ENCODE data around the gene KLHL20.
A peak's percentile ranks its signal among the peaks of the same experiment; 100 is the strongest.
"Not testable (repeated sequence)": the region's sequence is repeated elsewhere in the genome, so short reads cannot be mapped to it uniquely, and the experiment has no call there.

The KLHL20 gene, protein sequence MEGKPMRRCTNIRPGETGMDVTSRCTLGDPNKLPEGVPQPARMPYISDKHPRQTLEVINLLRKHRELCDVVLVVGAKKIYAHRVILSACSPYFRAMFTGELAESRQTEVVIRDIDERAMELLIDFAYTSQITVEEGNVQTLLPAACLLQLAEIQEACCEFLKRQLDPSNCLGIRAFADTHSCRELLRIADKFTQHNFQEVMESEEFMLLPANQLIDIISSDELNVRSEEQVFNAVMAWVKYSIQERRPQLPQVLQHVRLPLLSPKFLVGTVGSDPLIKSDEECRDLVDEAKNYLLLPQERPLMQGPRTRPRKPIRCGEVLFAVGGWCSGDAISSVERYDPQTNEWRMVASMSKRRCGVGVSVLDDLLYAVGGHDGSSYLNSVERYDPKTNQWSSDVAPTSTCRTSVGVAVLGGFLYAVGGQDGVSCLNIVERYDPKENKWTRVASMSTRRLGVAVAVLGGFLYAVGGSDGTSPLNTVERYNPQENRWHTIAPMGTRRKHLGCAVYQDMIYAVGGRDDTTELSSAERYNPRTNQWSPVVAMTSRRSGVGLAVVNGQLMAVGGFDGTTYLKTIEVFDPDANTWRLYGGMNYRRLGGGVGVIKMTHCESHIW

DNA sequence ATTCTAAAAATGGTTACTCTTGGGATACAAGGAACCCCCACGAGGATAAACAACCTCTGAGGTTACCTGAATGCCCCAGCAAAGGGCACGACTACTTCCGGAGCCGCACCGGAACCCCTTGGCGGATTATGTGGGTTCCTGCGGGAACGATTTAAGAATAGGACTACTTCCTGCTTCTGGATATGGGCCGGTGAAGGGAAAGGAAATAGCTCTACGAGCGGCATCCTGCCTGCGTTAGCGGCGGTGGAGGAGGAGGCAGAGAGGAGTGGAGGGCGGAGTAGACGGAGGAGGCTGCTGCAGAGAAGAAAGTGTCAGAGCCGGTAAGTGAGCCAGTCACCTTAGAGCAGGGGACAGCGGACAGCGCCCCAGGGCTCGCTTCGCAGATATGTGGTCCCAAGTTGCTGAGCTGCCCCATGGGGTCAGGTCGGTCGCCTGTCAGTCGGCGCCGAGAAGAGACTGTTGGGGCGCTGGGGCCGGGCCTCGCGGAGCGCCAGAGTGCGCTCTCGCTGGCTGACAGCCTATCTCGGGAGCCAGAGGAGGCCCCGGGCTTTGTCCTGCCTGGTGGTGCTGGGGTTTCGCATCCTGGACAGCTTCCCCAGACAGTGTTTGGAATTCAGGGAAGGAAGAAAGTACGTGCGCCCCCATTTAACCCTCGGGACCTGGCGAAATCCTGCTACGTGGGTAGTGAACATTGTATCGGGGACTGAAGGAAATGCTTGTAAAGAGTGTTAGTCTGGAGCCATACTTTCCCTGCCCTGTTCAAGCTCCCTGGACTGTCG, at the start of gene KLHL20:
Gene KLHL20, plus strand, starts transcription at position 223 of the 779 bp plus-strand sequence. CDS start 1,063 bp downstream, outside the sequence.
- TF ChIP-seq, protein P1, sequence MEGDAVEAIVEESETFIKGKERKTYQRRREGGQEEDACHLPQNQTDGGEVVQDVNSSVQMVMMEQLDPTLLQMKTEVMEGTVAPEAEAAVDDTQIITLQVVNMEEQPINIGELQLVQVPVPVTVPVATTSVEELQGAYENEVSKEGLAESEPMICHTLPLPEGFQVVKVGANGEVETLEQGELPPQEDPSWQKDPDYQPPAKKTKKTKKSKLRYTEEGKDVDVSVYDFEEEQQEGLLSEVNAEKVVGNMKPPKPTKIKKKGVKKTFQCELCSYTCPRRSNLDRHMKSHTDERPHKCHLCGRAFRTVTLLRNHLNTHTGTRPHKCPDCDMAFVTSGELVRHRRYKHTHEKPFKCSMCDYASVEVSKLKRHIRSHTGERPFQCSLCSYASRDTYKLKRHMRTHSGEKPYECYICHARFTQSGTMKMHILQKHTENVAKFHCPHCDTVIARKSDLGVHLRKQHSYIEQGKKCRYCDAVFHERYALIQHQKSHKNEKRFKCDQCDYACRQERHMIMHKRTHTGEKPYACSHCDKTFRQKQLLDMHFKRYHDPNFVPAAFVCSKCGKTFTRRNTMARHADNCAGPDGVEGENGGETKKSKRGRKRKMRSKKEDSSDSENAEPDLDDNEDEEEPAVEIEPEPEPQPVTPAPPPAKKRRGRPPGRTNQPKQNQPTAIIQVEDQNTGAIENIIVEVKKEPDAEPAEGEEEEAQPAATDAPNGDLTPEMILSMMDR (IDR thresholded peaks at IDR 0.05; ENCODE audit: insufficient read depth, missing control alignments), result no peak
- DNase-seq (ENCODE audit: insufficient read length, low spot score) (peak; percentile 58), FAIRE-seq (peak; percentile 67)

DNA sequence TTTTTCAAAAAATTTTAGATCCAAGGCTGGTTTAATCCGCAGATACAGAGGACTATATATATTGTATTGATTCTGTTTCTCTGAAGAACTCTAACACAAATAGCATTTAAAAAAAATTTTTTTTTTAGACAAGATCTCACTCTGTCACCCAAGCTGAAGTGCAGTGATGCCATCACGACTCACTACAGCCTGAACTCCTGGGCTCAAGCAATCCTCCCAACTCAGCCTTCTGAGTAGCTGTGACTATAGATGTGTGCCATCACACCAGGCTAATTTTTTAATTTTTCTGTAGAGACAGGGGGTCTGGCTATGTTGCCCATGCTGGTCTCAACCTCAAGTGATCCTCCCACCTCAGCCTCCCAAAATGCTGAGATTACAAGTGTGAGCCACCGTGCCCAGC, 48.1 kb upstream of the KLHL20 start:
- TF ChIP-seq, protein P1 (IDR thresholded peaks at IDR 0.05; ENCODE audit: insufficient read depth, missing control alignments), result no peak
- DNase-seq (ENCODE audit: insufficient read length, low spot score) (no peak), FAIRE-seq (no peak)

DNA sequence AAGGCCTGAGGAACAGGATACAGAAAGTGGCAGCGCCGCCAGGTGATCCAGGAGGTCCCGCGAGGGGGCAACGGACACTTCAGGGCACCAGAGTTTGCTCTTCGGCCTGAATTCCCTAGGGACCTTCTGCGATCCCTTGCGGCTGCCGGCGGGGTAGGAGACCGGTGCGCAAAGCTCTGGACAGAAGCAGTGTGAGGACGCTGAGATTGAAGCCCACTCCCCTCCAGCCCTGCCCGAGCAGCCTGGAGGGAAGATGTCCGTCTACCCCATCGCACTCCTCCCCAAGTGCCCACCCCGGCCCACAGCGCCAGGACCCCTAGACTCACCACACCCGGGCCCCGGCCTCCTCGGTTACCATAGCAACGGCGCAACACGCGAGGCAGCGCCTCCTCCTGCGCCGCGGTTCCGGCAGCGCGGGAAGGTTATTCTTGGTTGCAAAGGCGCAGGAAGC, 45.3 kb upstream of the KLHL20 start, which contains the start of gene ANKRD45:
Gene ANKRD45, minus strand, starts transcription at position 361 of the 451 bp plus-strand sequence. CDS start 10,433 bp downstream, outside the sequence.
- FAIRE-seq, result no peak
- DNase-seq (ENCODE audit: insufficient read length, low spot score), result no peak
- TF ChIP-seq, protein P1 (IDR thresholded peaks at IDR 0.05; ENCODE audit: insufficient read depth, missing control alignments), result no peak

DNA sequence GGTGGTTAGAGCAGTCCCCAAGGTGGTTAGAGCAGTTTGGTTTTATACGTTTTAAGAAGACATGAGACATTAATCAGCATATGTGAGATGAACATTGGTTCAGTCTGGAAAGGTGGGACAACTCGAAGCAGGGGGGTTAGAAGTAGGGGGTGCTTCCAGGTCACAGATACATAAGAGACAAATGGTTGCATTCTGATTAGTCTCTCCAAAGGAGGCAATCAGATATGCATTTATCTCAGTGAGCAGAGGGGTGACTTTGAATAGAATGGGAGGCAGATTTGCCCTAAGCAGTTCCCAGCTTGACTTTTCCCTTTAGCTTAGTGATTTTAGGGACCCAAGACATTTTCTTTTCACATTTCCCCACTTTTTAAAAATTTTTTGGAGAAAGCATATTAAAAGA, 40.3 kb upstream of the KLHL20 start:
- not testable (repeated sequence) for FAIRE-seq; DNase-seq (ENCODE audit: insufficient read length, low spot score)

DNA sequence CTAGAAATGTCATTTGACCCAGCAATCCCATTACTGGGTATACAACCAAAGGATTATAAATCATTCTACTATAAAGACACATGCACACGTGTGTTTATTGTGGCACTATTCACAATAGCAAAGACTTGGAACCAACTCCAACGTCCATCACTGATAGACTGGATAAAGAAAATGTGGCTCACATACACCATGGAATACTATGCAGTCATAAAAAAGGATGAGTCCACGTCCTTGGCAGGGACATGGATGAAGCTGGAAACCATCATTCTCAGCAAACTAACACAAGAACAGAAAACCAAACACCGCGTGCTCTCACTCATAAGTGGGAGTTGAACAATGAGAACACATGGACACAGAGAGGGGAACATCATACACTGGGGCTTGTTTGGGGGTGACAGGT, 34.6 kb upstream of the KLHL20 start:
- FAIRE-seq; DNase-seq (ENCODE audit: insufficient read length, low spot score): not testable (repeated sequence)

DNA sequence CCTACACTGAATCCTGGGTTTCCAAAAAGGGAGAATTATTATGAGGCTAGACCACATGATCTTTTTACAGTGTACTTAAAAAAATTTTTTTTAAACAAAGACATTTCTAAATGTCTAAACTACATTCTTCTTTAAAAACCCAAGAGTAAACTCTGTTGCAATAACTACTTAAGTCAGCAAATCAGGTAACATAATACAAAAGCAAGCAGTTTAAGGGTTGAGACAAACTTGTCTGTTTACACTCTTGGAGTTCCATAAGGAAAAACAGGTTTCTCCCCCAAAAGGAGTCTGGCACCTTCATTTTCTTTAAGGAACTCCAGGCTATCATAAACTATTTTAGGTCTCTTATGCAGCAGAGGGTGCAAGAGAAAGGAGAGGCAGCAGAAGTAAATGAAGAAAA, 32.6 kb upstream of the KLHL20 start:
- no peak for FAIRE-seq
- TF ChIP-seq, protein P1 (IDR thresholded peaks at IDR 0.05; ENCODE audit: insufficient read depth, missing control alignments), result no peak
- no peak for DNase-seq (ENCODE audit: insufficient read length, low spot score)

DNA sequence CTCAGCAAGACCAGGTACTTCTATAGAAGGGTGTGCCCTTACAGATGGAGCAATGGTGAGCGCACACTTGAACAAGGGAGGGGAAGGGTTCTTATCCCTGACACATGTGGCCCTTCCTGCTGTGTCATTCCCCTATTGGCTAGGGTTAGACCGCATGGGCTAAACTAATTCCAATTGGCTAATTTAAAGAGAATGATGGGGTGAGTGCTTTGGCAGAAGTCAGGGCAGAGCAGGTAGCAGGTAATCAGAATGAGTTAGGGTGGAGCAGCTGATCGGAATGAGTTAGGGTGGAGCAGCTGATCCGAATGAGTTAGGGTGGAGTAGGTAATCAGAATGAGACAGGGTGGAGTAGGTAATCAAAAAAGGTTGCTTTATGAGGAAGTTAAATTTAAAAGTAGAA, 30.9 kb upstream of the KLHL20 start:
- DNase-seq (ENCODE audit: insufficient read length, low spot score); FAIRE-seq: not testable (repeated sequence)

DNA sequence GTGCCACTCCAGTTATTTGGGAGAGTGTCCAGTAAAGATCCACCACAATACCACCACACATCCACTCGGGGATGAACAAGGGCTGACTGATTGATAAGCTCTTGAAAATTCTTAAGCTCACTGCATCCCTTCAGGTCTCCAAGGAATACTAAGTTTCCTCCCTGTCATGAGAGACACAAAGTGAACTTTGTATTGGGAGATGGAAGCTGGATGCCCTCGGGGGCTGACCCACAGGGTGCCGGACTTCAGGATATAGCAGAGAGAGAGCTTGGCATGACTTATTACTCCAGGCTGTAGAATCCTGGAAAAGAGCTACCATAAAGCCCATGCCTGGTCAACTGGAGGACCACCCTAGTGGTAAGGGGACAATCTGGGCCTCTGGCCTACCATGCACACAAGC, 29.7 kb upstream of the KLHL20 start:
- FAIRE-seq, result not testable (repeated sequence)

DNA sequence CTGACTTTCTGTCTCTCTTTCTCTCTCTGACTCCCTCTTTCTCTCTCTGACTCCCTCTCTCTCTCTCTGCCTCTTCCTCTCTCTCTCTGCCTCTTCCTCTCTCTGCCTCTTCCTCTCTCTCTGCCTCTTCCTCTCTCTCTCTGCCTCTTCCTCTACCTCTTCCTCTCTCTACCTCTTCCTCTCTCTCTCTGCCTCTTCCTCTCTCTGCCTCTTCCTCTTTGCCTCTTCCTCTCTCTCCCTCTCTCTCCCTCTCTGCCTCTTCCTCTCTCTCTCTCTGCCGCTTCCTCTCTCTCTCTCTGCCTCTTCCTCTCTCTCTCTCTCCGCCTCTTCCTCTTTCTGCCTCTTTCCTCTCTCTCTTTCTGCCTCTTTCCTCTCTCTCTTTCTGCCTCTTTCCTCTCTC, 26.5 kb upstream of the KLHL20 start:
- TF ChIP-seq, protein P1 (IDR thresholded peaks at IDR 0.05; ENCODE audit: insufficient read depth, missing control alignments), result no peak
- FAIRE-seq, result no peak
- no peak for DNase-seq (ENCODE audit: insufficient read length, low spot score)

More for the DNA sequence above, 29.7 kb upstream of the KLHL20 start:
- DNase-seq (ENCODE audit: insufficient read length, low spot score), result not testable (repeated sequence)
